ENCODE results near the gene TXN2. TPM values are rescaled to one million over a fixed set of nuclear protein-coding genes. Genes with fewer than 3 reads are reported as not detected.
A peak's percentile ranks its signal among the peaks of the same experiment; 100 is the strongest.
"Not testable (repeated sequence)": the region's sequence is repeated elsewhere in the genome, so short reads cannot be mapped to it uniquely, and the experiment has no call there.

Gene TXN2
- total RNA-seq, 1 donor, result 14.7 TPM

- DNase-seq (ENCODE audit: low read depth), result peak; percentile 81
- H3K4me3 ChIP-seq (ENCODE audit: low read depth, low read length), result no peak overlapping the region
- TF ChIP-seq, protein P1, sequence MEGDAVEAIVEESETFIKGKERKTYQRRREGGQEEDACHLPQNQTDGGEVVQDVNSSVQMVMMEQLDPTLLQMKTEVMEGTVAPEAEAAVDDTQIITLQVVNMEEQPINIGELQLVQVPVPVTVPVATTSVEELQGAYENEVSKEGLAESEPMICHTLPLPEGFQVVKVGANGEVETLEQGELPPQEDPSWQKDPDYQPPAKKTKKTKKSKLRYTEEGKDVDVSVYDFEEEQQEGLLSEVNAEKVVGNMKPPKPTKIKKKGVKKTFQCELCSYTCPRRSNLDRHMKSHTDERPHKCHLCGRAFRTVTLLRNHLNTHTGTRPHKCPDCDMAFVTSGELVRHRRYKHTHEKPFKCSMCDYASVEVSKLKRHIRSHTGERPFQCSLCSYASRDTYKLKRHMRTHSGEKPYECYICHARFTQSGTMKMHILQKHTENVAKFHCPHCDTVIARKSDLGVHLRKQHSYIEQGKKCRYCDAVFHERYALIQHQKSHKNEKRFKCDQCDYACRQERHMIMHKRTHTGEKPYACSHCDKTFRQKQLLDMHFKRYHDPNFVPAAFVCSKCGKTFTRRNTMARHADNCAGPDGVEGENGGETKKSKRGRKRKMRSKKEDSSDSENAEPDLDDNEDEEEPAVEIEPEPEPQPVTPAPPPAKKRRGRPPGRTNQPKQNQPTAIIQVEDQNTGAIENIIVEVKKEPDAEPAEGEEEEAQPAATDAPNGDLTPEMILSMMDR (IDR thresholded peaks at IDR 0.05; ENCODE audit: insufficient read depth, low read depth, low read length), result peak; percentile 23
Measured at GRCh38 chr22:36425977-36426523, 55.4 kb downstream of the TXN2 start.

- TF ChIP-seq, protein P1 (IDR thresholded peaks at IDR 0.05; ENCODE audit: insufficient read depth, low read depth, low read length), result no peak
- no peak overlapping the region for H3K4me3 ChIP-seq (ENCODE audit: low read depth, low read length)
- DNase-seq (ENCODE audit: low read depth), result no peak
Measured at GRCh38 chr22:36424901-36425579, 56.4 kb downstream of the TXN2 start.

DNA sequence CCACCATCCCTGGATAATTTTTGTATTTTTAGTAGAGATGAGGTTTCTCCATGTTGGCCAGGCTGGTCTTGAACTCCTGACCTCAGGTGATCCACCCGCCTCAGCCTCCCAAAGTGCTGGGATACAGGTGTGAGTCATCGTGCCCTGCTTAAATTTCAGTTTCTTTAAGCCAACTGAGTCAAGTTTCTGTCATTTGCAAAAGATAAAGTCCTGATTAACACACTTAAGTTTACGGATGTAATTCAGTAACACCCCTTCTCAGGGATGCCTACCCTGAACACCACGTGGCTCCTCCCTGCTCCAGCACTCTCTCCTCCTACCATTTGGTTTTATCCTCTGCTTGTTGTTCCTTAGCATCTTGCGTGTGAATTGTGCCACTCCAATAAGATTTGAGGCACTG is 57.0 kb downstream of the TXN2 start:
- DNase-seq (ENCODE audit: low read depth), result peak; percentile 85
- H3K4me3 ChIP-seq (ENCODE audit: low read depth, low read length), result not testable (repeated sequence)

DNA sequence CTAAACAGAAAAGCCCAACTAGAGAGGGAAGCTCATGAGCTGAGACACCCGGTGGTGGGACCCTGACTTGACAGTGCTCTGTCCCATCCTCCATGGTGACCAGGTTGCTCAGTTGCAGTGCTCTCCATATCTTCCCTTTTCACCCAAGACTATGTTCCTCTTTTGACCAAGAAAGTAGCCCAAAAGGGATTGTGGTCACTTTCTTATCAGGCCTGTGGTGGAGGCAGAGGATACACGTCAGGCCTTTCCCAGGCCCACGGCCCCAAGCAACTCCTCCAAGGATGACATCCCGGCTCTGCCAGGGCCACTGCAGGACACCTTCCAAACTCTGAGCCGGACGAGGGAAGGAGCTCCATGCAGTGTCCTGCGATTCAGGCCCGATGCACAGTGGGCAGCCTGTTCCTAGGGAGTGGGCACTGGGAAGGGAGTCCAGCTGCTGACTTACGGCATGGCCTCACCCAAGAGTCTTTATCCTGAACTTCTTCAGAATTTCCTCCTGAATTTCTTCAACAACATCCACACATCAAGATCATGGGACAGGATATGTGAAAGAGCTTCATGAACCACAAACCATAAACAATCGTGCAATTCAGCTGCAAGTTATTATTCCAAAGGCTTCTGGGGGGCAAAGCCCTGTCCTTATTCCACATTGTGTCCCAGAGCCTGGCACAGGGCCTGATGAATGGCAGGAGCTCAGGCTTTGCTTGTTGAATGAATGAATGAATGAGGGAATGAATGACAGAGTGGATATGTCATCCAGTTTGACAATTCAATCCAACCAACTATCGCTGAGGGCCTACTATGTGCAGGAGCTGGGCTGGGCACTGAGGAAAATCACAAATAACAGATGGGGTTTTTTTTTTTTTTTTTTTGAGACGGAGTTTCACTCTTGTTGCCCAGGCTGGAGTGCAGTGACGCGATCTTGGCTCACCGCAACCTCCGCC is 57.7 kb downstream of the TXN2 start:
- no peak overlapping the region for H3K4me3 ChIP-seq (ENCODE audit: low read depth, low read length)
- TF ChIP-seq, protein P1 (IDR thresholded peaks at IDR 0.05; ENCODE audit: insufficient read depth, low read depth, low read length), result no peak
- DNase-seq (ENCODE audit: low read depth), result peak; percentile 97

GRCh38 chr22:36422287-36423014 is 59.0 kb downstream of the TXN2 start:
- H3K4me3 ChIP-seq (ENCODE audit: low read depth, low read length), result no peak overlapping the region
- DNase-seq (ENCODE audit: low read depth), result no peak
- TF ChIP-seq, protein P1 (IDR thresholded peaks at IDR 0.05; ENCODE audit: insufficient read depth, low read depth, low read length), result no peak

DNA sequence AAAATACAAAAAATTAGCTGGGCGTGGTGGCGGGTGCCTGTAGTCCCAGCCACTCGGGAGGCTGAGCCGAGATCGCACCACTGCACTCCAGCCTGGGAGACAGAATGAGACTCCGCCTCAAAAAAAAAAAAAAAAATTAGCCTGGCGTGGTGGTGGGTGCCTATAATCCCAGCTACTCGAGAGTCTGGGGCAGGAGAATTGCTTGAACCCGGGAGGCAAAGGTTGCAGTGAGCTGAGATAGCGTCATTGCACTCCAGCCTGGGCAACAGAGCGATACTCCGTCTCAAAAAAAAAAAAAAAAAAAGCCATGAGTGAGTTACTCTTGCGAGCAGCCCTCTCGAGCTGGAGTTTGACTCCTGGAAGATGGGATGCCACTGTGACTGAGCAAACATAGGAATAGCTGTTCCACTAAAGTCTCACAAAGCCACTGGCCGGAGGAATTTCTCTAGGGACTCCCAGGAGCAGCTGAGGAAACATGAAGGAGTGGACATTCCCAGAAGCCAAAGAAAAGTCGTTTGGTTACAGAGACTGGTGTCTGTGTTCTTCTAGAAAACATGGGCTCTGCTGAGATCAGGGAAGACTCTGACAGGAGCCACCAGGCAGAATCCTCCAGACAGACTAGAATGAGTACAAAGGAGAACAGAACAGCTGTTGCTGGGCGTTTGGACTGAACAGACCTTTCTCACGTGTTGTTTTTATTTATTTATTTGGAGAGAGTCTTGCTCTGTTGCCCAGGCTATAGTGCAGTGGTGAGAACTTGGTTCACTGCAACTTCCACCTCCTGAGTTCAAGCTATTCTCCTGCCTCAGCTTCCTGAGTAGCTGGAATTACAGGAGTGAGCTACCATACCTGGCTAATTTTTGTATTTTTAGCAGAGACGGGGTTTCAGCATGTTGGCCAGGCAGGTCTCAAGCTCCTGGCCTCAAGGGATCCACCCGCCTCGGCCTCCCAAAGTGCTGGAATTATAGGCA is 61.2 kb downstream of the TXN2 start:
- H3K4me3 ChIP-seq (ENCODE audit: low read depth, low read length), result no peak overlapping the region
- TF ChIP-seq, protein P1 (IDR thresholded peaks at IDR 0.05; ENCODE audit: insufficient read depth, low read depth, low read length), result no peak
- peak; percentile 60 for DNase-seq (ENCODE audit: low read depth)

All from fibroblast of villous mesenchyme (primary cell).